A673 (cell line): ENCODE measurements around the gene PGLYRP3.

ENCODE experiments used
- EZH2 ChIP-seq: fragments of 200-600 bp; sonication (generic); IDR thresholded peaks from 2 replicates; pipeline ENCODE4 v1.6.1; 2017; ENCODE audit warnings: borderline replicate concordance, low read depth, mild to moderate bottlenecking, mixed read lengths, antibody characterized with exemption, low read length; ENCODE audit not compliant: poor library complexity, severe bottlenecking
- TF ChIP-seq, protein P1 (sequence below): fragments of 300-800, 200-600 bp; sonication (generic); conservative IDR thresholded peaks from 2 replicates; pipeline ENCODE4 v1.5.1; 2017; ENCODE audit warnings: low read depth, mild to moderate bottlenecking, antibody characterized with exemption, low read length, moderate library complexity, mixed read lengths

GRCh38 chr1:153357853-153358690, 45.3 kb upstream of the PGLYRP3 start, which contains the start of gene S100A9:
- TF ChIP-seq, protein P1, sequence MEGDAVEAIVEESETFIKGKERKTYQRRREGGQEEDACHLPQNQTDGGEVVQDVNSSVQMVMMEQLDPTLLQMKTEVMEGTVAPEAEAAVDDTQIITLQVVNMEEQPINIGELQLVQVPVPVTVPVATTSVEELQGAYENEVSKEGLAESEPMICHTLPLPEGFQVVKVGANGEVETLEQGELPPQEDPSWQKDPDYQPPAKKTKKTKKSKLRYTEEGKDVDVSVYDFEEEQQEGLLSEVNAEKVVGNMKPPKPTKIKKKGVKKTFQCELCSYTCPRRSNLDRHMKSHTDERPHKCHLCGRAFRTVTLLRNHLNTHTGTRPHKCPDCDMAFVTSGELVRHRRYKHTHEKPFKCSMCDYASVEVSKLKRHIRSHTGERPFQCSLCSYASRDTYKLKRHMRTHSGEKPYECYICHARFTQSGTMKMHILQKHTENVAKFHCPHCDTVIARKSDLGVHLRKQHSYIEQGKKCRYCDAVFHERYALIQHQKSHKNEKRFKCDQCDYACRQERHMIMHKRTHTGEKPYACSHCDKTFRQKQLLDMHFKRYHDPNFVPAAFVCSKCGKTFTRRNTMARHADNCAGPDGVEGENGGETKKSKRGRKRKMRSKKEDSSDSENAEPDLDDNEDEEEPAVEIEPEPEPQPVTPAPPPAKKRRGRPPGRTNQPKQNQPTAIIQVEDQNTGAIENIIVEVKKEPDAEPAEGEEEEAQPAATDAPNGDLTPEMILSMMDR: no peak
- no peak for TF ChIP-seq EZH2
